Right atrium auricular region (tissue), 2 donors: ENCODE results near the gene MYO9A. TPM values are rescaled to one million over a fixed set of nuclear protein-coding genes. Genes with fewer than 3 reads are reported as not detected.
"Not testable (repeated sequence)": the region's sequence is repeated elsewhere in the genome, so short reads cannot be mapped to it uniquely, and the experiment has no call there.

ENCODE experiments used
- DNase-seq: peaks from one replicate; pipeline ENCODE4 v3.0.0-alpha.2; 2019; ENCODE audit warnings: low spot score
- H3K27ac ChIP-seq, 2 donors: fragments of 200-600 bp; sonication (generic); 1 replicate in 1 of 2; 2 replicates in 1 of 2; pipeline ENCODE4 v1.5.1; 2016 to 2019
- H3K27me3 ChIP-seq, 2 donors: fragments of 200-600 bp; sonication (generic); one replicate each; pipeline versions ENCODE4 v1.5.1 to v1.6.0; 2017 to 2019
- H3K36me3 ChIP-seq: fragments of 200-600 bp; sonication (generic); one replicate; pipeline ENCODE4 v1.5.1; 2016
- H3K4me1 ChIP-seq, 2 donors: fragments of 200-600 bp; sonication (generic); one replicate each; pipeline versions ENCODE4 v1.5.1 to v1.6.0; 2017 to 2019
- H3K4me3 ChIP-seq, 2 donors: fragments of 200-600 bp; sonication (generic); 1 replicate in 1 of 2; 2 replicates in 1 of 2; pipeline ENCODE4 v1.5.1; 2017 to 2019; ENCODE audit warnings: mild to moderate bottlenecking in 1 of 2, moderate library complexity in 1 of 2
- H3K9me3 ChIP-seq, 2 donors: fragments of 200-600 bp; sonication (generic); one replicate each; pipeline ENCODE4 v1.5.1; 2019
- CTCF ChIP-seq, 2 donors: fragments of 200-600 bp; sonication (generic); IDR thresholded peaks; one replicate each; pipeline ENCODE4 v1.5.1; 2019; ENCODE audit warnings: antibody characterized with exemption in 2 of 2
- total RNA-seq, 2 donors: library from RNA; depleted of rRNA; stranded (reverse); fragments of >200 nt; gene quantifications; one replicate each; pipeline ENCODE4 v1.1.0, GENCODE V29; 2016

MYO9A gene
- total RNA-seq, 2 donors from 2014 or later, result 23.4 to 24.1 TPM

GRCh38 chr15:71874245-71874644 lies 243.7 kb downstream of the MYO9A start:
- Histone ChIP-seq H3K36me3 (peaks cover 3% of the 10 kb centered on the region), H3K27ac (no peak overlapping the region), H3K27me3 (no peaks in the 10 kb centered on the region), H3K4me1 (no peaks in the 10 kb centered on the region), H3K4me3 (no peak overlapping the region), H3K9me3 (no peaks in the 10 kb centered on the region)
- no peak for DNase-seq
- TF ChIP-seq CTCF (IDR thresholded peaks at IDR 0.05), result no peak

- not testable (repeated sequence) for H3K27me3 ChIP-seq, DNase-seq, H3K9me3 ChIP-seq, H3K4me1 ChIP-seq, H3K4me3 ChIP-seq, H3K27ac ChIP-seq
- H3K36me3 ChIP-seq, result peaks cover 16% of the 10 kb centered on the region
Observed at GRCh38 chr15:71858232-71858631, 259.7 kb downstream of the MYO9A start.

GRCh38 chr15:71853543-71853942 lies 264.4 kb downstream of the MYO9A start:
- Histone ChIP-seq H3K9me3 (no peaks in the 10 kb centered on the region), H3K27me3 (no peaks in the 10 kb centered on the region), H3K36me3 (peaks cover 30% of the 10 kb centered on the region), H3K4me1 (no peaks in the 10 kb centered on the region), H3K27ac (no peak overlapping the region), H3K4me3 (no peak overlapping the region)
- TF ChIP-seq CTCF (IDR thresholded peaks at IDR 0.05), result no peak
- DNase-seq, result no peak

- Histone ChIP-seq H3K27me3 (no peaks in the 10 kb centered on the region), H3K27ac (no peak overlapping the region), H3K4me1 (no peaks in the 10 kb centered on the region), H3K36me3 (peaks cover 37% of the 10 kb centered on the region), H3K9me3 (no peaks in the 10 kb centered on the region), H3K4me3 (no peak overlapping the region)
- no peak for TF ChIP-seq CTCF (IDR thresholded peaks at IDR 0.05)
- DNase-seq, result no peak
Observed at GRCh38 chr15:71844916-71845315, 273.0 kb downstream of the MYO9A start.

GRCh38 chr15:71841563-71841962 lies 276.4 kb downstream of the MYO9A start:
- H3K9me3 ChIP-seq, result no peaks in the 10 kb centered on the region
- TF ChIP-seq CTCF (IDR thresholded peaks at IDR 0.05), result no peak
- H3K36me3 ChIP-seq, result peaks cover 7% of the 10 kb centered on the region
- no peak for DNase-seq
- H3K27ac ChIP-seq, result no peak overlapping the region
- H3K27me3 ChIP-seq, result no peaks in the 10 kb centered on the region
- H3K4me1 ChIP-seq, result peaks cover 0 to 5% of the 10 kb centered on the region in 2 donors
- no peak overlapping the region for H3K4me3 ChIP-seq

GRCh38 chr15:71830981-71831380 lies 287.0 kb downstream of the MYO9A start:
- no peak overlapping the region for H3K27ac ChIP-seq
- H3K9me3 ChIP-seq, result no peaks in the 10 kb centered on the region
- H3K4me3 ChIP-seq, result no peak overlapping the region
- TF ChIP-seq CTCF (IDR thresholded peaks at IDR 0.05), result no peak
- no peak for DNase-seq
- H3K27me3 ChIP-seq, result no peaks in the 10 kb centered on the region
- H3K36me3 ChIP-seq, result peaks cover 24% of the 10 kb centered on the region
- no peaks in the 10 kb centered on the region for H3K4me1 ChIP-seq
